ENCODE measurements around the gene NOVA2.

- TF ChIP-seq CTCF (conservative IDR thresholded peaks at IDR 0.05), result no peak; the same call in 1 of the 2 replicates
- TF ChIP-seq EZH2 (IDR thresholded peaks at IDR 0.05; ENCODE audit: low read depth), result no peak
Measured at GRCh38 chr19:45960595-45961235, 12.9 kb downstream of the NOVA2 start.
